Measurements from ENCODE around the gene ANK3.
A peak's percentile ranks its signal among the peaks of the same experiment; 100 is the strongest.

Gene ANK3

GRCh38 chr10:60277656-60278055, 112.0 kb downstream of the ANK3 start:
- no peak for DNase-seq (ENCODE audit: low spot score)

GRCh38 chr10:60276232-60276631, 113.4 kb downstream of the ANK3 start:
- DNase-seq (ENCODE audit: low spot score) = no peak

GRCh38 chr10:60271319-60272040, 118.2 kb downstream of the ANK3 start:
- no peak for DNase-seq (ENCODE audit: low spot score)

GRCh38 chr10:60270426-60270825, 119.2 kb downstream of the ANK3 start:
- DNase-seq (ENCODE audit: low spot score) = no peak

- DNase-seq (ENCODE audit: low spot score) = no peak
Observed at GRCh38 chr10:60267802-60268201, 121.9 kb downstream of the ANK3 start.

- DNase-seq (ENCODE audit: low spot score) = no peak
Observed at GRCh38 chr10:60266513-60266912, 123.2 kb downstream of the ANK3 start.

- DNase-seq (ENCODE audit: low spot score) = no peak
Observed at GRCh38 chr10:60262647-60263126, 127.0 kb downstream of the ANK3 start.

- no peak for DNase-seq (ENCODE audit: low spot score)
Observed at GRCh38 chr10:60260321-60260720, 129.4 kb downstream of the ANK3 start.

- no peak for DNase-seq (ENCODE audit: low spot score)
Observed at GRCh38 chr10:60258429-60258797, 131.3 kb downstream of the ANK3 start.

- DNase-seq (ENCODE audit: low spot score) = no peak
Observed at GRCh38 chr10:60257767-60258428, 131.8 kb downstream of the ANK3 start.

- no peak for DNase-seq (ENCODE audit: low spot score)
Observed at GRCh38 chr10:60254776-60255175, 134.9 kb downstream of the ANK3 start.

GRCh38 chr10:60253484-60253883, 136.2 kb downstream of the ANK3 start:
- no peak for DNase-seq (ENCODE audit: low spot score)

- DNase-seq (ENCODE audit: low spot score) = no peak
Observed at GRCh38 chr10:60252688-60253087, 137.0 kb downstream of the ANK3 start.

GRCh38 chr10:60246382-60246781, 143.3 kb downstream of the ANK3 start:
- DNase-seq (ENCODE audit: low spot score) = no peak

- no peak for DNase-seq (ENCODE audit: low spot score)
Observed at GRCh38 chr10:60239228-60239627, 150.4 kb downstream of the ANK3 start.

- DNase-seq (ENCODE audit: low spot score) = no peak
Observed at GRCh38 chr10:60238759-60239100, 150.9 kb downstream of the ANK3 start.

- DNase-seq (ENCODE audit: low spot score) = no peak
Observed at GRCh38 chr10:60237977-60238758, 151.5 kb downstream of the ANK3 start.

- DNase-seq (ENCODE audit: low spot score) = peak; percentile 6
Observed at GRCh38 chr10:60236869-60237524, 152.7 kb downstream of the ANK3 start.

- DNase-seq (ENCODE audit: low spot score) = no peak
Observed at GRCh38 chr10:60235001-60235400, 154.7 kb downstream of the ANK3 start.

GRCh38 chr10:60234551-60234950, 155.1 kb downstream of the ANK3 start:
- DNase-seq (ENCODE audit: low spot score) = no peak

GRCh38 chr10:60230892-60231291, 158.8 kb downstream of the ANK3 start:
- DNase-seq (ENCODE audit: low spot score) = no peak

GRCh38 chr10:60224066-60224705, 165.5 kb downstream of the ANK3 start:
- DNase-seq (ENCODE audit: low spot score) = no peak
